SK-N-MC (cell line): ENCODE results near the gene PFN3.

Source experiments
- DNase-seq: peaks from one replicate; pipeline ENCODE4 v3.0.0-alpha.2; 2011; ENCODE audit warnings: low read depth, low spot score
- H3K27ac ChIP-seq: fragments of 200-600 bp; sonication (generic); 2 replicates; pipeline ENCODE4 v1.5.1; 2016; ENCODE audit warnings: mixed run types
- H3K36me3 ChIP-seq: fragments of 200-600 bp; sonication (generic); 2 replicates; pipeline ENCODE4 v1.6.1; 2017; ENCODE audit warnings: antibody characterized with exemption, low read length, mixed read lengths; ENCODE audit not compliant: insufficient read depth
- H3K4me3 ChIP-seq: fragments of 200-600 bp; sonication (generic); 2 replicates; pipeline ENCODE4 v1.5.1; 2016
- H3K9ac ChIP-seq: fragments of 200-600 bp; sonication (generic); 2 replicates; pipeline ENCODE4 v1.8.0; 2017; ENCODE audit warnings: mixed run types, mixed read lengths; ENCODE audit not compliant: insufficient read length
- H3K9me3 ChIP-seq: fragments of 200-600 bp; sonication (generic); 2 replicates; pipeline ENCODE4 v1.6.1; 2017; ENCODE audit warnings: low read depth, mild to moderate bottlenecking, antibody characterized with exemption, low read length, moderate library complexity, mixed read lengths
- EZH2 ChIP-seq: fragments of 200-600 bp; sonication (generic); IDR thresholded peaks from one replicate; pipeline ENCODE4 v1.6.1; 2017; ENCODE audit warnings: antibody characterized with exemption
- FOXP2 ChIP-seq: optimal IDR thresholded peaks from 2 replicates; pipeline ENCODE3; 2011; ENCODE audit warnings: mild to moderate bottlenecking, moderate library complexity; ENCODE audit not compliant: insufficient read depth; ENCODE audit errors: extremely low read length, control extremely low read depth
- POLR2AphosphoS5 ChIP-seq: IDR thresholded peaks from 2 replicates; pipeline ENCODE4 v1.6.1; 2012; ENCODE audit warnings: mild to moderate bottlenecking, low read depth, low read length, borderline replicate concordance

Gene PFN3

GRCh38 chr5:177392765-177393164 is 7.7 kb downstream of the PFN3 start:
- Histone ChIP-seq H3K27ac (no peak overlapping the region), H3K9me3 (no peaks in the 10 kb centered on the region), H3K4me3 (no peak overlapping the region), H3K36me3 (no peaks in the 10 kb centered on the region), H3K9ac (no peak overlapping the region)
- no peak for DNase-seq
- no peak for TF ChIP-seq POLR2AphosphoS5
- no peak for TF ChIP-seq FOXP2
- no peak for TF ChIP-seq EZH2

GRCh38 chr5:177390363-177391300 is 9.8 kb downstream of the PFN3 start:
- no peak overlapping the region for H3K27ac ChIP-seq
- H3K36me3 ChIP-seq, result no peaks in the 10 kb centered on the region
- H3K9me3 ChIP-seq, result no peaks in the 10 kb centered on the region
- peak; percentile 42 for DNase-seq
- H3K9ac ChIP-seq, result peak overlapping the region; percentile 28
- H3K4me3 ChIP-seq, result no peak overlapping the region
- TF ChIP-seq FOXP2, result no peak
- no peak for TF ChIP-seq EZH2
- no peak for TF ChIP-seq POLR2AphosphoS5

- Histone ChIP-seq H3K4me3 (no peak overlapping the region), H3K36me3 (no peaks in the 10 kb centered on the region), H3K9ac (no peak overlapping the region), H3K27ac (no peak overlapping the region), H3K9me3 (no peaks in the 10 kb centered on the region)
- DNase-seq, result no peak
- TF ChIP-seq POLR2AphosphoS5, result no peak
- TF ChIP-seq EZH2, result no peak
- no peak for TF ChIP-seq FOXP2
These were observed 11.0 kb downstream of the PFN3 start for GRCh38 chr5:177389241-177390169.

- H3K9ac ChIP-seq, result no peak overlapping the region
- H3K27ac ChIP-seq, result no peak overlapping the region
- H3K9me3 ChIP-seq, result no peaks in the 10 kb centered on the region
- H3K36me3 ChIP-seq, result no peaks in the 10 kb centered on the region
- DNase-seq, result no peak
- no peak for TF ChIP-seq POLR2AphosphoS5
- TF ChIP-seq FOXP2, result no peak
- TF ChIP-seq EZH2, result no peak
- H3K4me3 ChIP-seq, result no peak overlapping the region
These were observed 11.9 kb downstream of the PFN3 start for GRCh38 chr5:177388521-177389052.

- no peaks in the 10 kb centered on the region for H3K36me3 ChIP-seq
- no peak overlapping the region for H3K27ac ChIP-seq
- DNase-seq, result no peak
- TF ChIP-seq POLR2AphosphoS5 (no peak), FOXP2 (no peak), EZH2 (no peak)
- no peak overlapping the region for H3K4me3 ChIP-seq
- no peaks in the 10 kb centered on the region for H3K9me3 ChIP-seq
- no peak overlapping the region for H3K9ac ChIP-seq
These were observed 13.1 kb downstream of the PFN3 start for GRCh38 chr5:177387405-177387804.

GRCh38 chr5:177386542-177386941 is 13.9 kb downstream of the PFN3 start:
- H3K4me3 ChIP-seq, result no peak overlapping the region
- no peaks in the 10 kb centered on the region for H3K36me3 ChIP-seq
- no peak overlapping the region for H3K9ac ChIP-seq
- no peak overlapping the region for H3K27ac ChIP-seq
- DNase-seq, result no peak
- TF ChIP-seq FOXP2 (no peak), POLR2AphosphoS5 (no peak), EZH2 (no peak)
- H3K9me3 ChIP-seq, result no peaks in the 10 kb centered on the region

GRCh38 chr5:177385720-177386119 is 14.7 kb downstream of the PFN3 start:
- no peak overlapping the region for H3K9ac ChIP-seq
- no peak overlapping the region for H3K4me3 ChIP-seq

GRCh38 chr5:177384134-177384533 is 16.3 kb downstream of the PFN3 start, which contains the start of gene SLC34A1:
TSS of gene SLC34A1 (plus strand) at chr5:177384434. CDS start at chr5:177385742, 1,308 bp downstream.
- Histone ChIP-seq H3K27ac (no peak within 1 kb of the TSS), H3K4me3 (no peak within 1 kb of the TSS), H3K9me3 (no peaks in the 10 kb centered on the region), H3K36me3 (no peaks in the 10 kb centered on the region), H3K9ac (no peak within 1 kb of the TSS)
- TF ChIP-seq POLR2AphosphoS5 (no peak), FOXP2 (no peak), EZH2 (no peak)
- DNase-seq, result no peak

More at GRCh38 chr5:177385720-177386119, 14.7 kb downstream of the PFN3 start:
- DNase-seq, result no peak
- TF ChIP-seq EZH2, result no peak
- TF ChIP-seq POLR2AphosphoS5, result no peak
- TF ChIP-seq FOXP2, result no peak
- Histone ChIP-seq H3K27ac (no peak overlapping the region), H3K36me3 (no peaks in the 10 kb centered on the region), H3K9me3 (no peaks in the 10 kb centered on the region)
